Central memory CD8-positive, alpha-beta T cell (primary cell): Measurements from ENCODE around the gene SNRPB.

ENCODE experiments used
- ATAC-seq: fragments of 150-1000 bp; cut with Tn5 transposase; replicated peaks from 2 replicates; pipeline ENCODE4 v1.10.0; 2022; ENCODE audit warnings: mild to moderate bottlenecking, moderate FRiP score, moderate number of reproducible peaks; ENCODE audit not compliant: poor library complexity, severe bottlenecking; ENCODE audit errors: extremely low read depth
- DNase-seq, 2 donors: peaks; one replicate each; pipeline ENCODE4 v3.0.0; 2021; ENCODE audit warnings: low spot score in 2 of 2
- H3K27ac Mint-ChIP-seq: one replicate; pipeline ENCODE4 v1.8.0; 2022; ENCODE audit warnings: low read depth, mild to moderate bottlenecking, moderate library complexity, mixed read lengths
- H3K27me3 Mint-ChIP-seq: one replicate; pipeline ENCODE4 v1.8.0; 2022; ENCODE audit warnings: mixed read lengths
- H3K36me3 Mint-ChIP-seq: one replicate; pipeline ENCODE4 v1.8.0; 2022; ENCODE audit warnings: mild to moderate bottlenecking, moderate library complexity, mixed read lengths; ENCODE audit not compliant: insufficient read depth
- H3K4me1 Mint-ChIP-seq: one replicate; pipeline ENCODE4 v1.8.0; 2022; ENCODE audit warnings: mixed read lengths
- H3K4me3 Mint-ChIP-seq: one replicate; pipeline ENCODE4 v1.8.0; 2022; ENCODE audit warnings: mild to moderate bottlenecking, moderate library complexity, mixed read lengths
- H3K9me3 Mint-ChIP-seq: one replicate; pipeline ENCODE4 v1.8.0; 2022; ENCODE audit warnings: mixed read lengths

SNRPB gene

GRCh38 chr20:2465100-2465499 is 5.5 kb downstream of the SNRPB start:
- peaks cover 34% of the 10 kb centered on the region for H3K4me1 Mint-ChIP-seq
- H3K4me3 Mint-ChIP-seq: no peak overlapping the region
- no peak for ATAC-seq
- H3K27me3 Mint-ChIP-seq: no peaks in the 10 kb centered on the region
- no peaks in the 10 kb centered on the region for H3K9me3 Mint-ChIP-seq
- H3K27ac Mint-ChIP-seq: no peak overlapping the region
- peaks cover 79% of the 10 kb centered on the region for H3K36me3 Mint-ChIP-seq
- no peak for DNase-seq

- Mint-ChIP-seq H3K4me1 (peaks cover 22% of the 10 kb centered on the region), H3K36me3 (peaks cover 83% of the 10 kb centered on the region), H3K9me3 (no peaks in the 10 kb centered on the region), H3K4me3 (no peak overlapping the region), H3K27ac (no peak overlapping the region), H3K27me3 (no peaks in the 10 kb centered on the region)
- ATAC-seq (no peak), DNase-seq (no peak)
These were observed 6.8 kb downstream of the SNRPB start for GRCh38 chr20:2463616-2464365.

GRCh38 chr20:2462484-2462883 is 8.1 kb downstream of the SNRPB start:
- peaks cover 9% of the 10 kb centered on the region for H3K4me1 Mint-ChIP-seq
- H3K27me3 Mint-ChIP-seq: no peaks in the 10 kb centered on the region
- no peak for ATAC-seq
- H3K27ac Mint-ChIP-seq: no peak overlapping the region
- H3K9me3 Mint-ChIP-seq: no peaks in the 10 kb centered on the region
- H3K4me3 Mint-ChIP-seq: no peak overlapping the region
- H3K36me3 Mint-ChIP-seq: peaks cover 87% of the 10 kb centered on the region
- no peak for DNase-seq

- no peaks in the 10 kb centered on the region for H3K9me3 Mint-ChIP-seq
- no peak overlapping the region for H3K27ac Mint-ChIP-seq
- H3K36me3 Mint-ChIP-seq: peaks cover 81% of the 10 kb centered on the region
These were observed 9.7 kb downstream of the SNRPB start for GRCh38 chr20:2460752-2461424.

GRCh38 chr20:2459981-2460751 is 10.4 kb downstream of the SNRPB start:
- no peaks in the 10 kb centered on the region for H3K27me3 Mint-ChIP-seq
- H3K9me3 Mint-ChIP-seq: no peaks in the 10 kb centered on the region
- H3K27ac Mint-ChIP-seq: no peak overlapping the region
- H3K36me3 Mint-ChIP-seq: peaks cover 74% of the 10 kb centered on the region
- no peaks in the 10 kb centered on the region for H3K4me1 Mint-ChIP-seq
- H3K4me3 Mint-ChIP-seq: no peak overlapping the region
- ATAC-seq: no peak
- DNase-seq: no peak

More at GRCh38 chr20:2460752-2461424, 9.7 kb downstream of the SNRPB start:
- no peak for ATAC-seq
- Mint-ChIP-seq H3K4me1 (peaks cover 2% of the 10 kb centered on the region), H3K4me3 (no peak overlapping the region), H3K27me3 (no peaks in the 10 kb centered on the region)
- DNase-seq: no peak

- no peaks in the 10 kb centered on the region for H3K9me3 Mint-ChIP-seq
- H3K4me3 Mint-ChIP-seq: no peak overlapping the region
- H3K27me3 Mint-ChIP-seq: no peaks in the 10 kb centered on the region
- H3K36me3 Mint-ChIP-seq: peaks cover 62% of the 10 kb centered on the region
- DNase-seq (no peak), ATAC-seq (no peak)
- no peak overlapping the region for H3K27ac Mint-ChIP-seq
- no peaks in the 10 kb centered on the region for H3K4me1 Mint-ChIP-seq
These were observed 11.6 kb downstream of the SNRPB start for GRCh38 chr20:2458919-2459499.

- H3K27me3 Mint-ChIP-seq: no peaks in the 10 kb centered on the region
- peaks cover 32% of the 10 kb centered on the region for H3K36me3 Mint-ChIP-seq
- H3K9me3 Mint-ChIP-seq: no peaks in the 10 kb centered on the region
These were observed 14.7 kb downstream of the SNRPB start for GRCh38 chr20:2455771-2456497.

GRCh38 chr20:2453792-2454191 is 16.8 kb downstream of the SNRPB start:
- DNase-seq: no peak
- Mint-ChIP-seq H3K27ac (no peak overlapping the region), H3K4me1 (peaks cover 20% of the 10 kb centered on the region), H3K36me3 (peaks cover 16% of the 10 kb centered on the region), H3K4me3 (no peak overlapping the region), H3K9me3 (no peaks in the 10 kb centered on the region), H3K27me3 (no peaks in the 10 kb centered on the region)
- no peak for ATAC-seq

More at GRCh38 chr20:2455771-2456497, 14.7 kb downstream of the SNRPB start:
- Mint-ChIP-seq H3K27ac (peak overlapping the region; percentile 35), H3K4me1 (peaks cover 3% of the 10 kb centered on the region), H3K4me3 (no peak overlapping the region)
- ATAC-seq (no peak), DNase-seq (no peak)

- no peak for ATAC-seq
- H3K9me3 Mint-ChIP-seq: no peaks in the 10 kb centered on the region
- H3K4me3 Mint-ChIP-seq: no peak overlapping the region
- no peak overlapping the region for H3K27ac Mint-ChIP-seq
- peak; percentile 37 to 47 for DNase-seq
- peaks cover 20% of the 10 kb centered on the region for H3K4me1 Mint-ChIP-seq
- peaks cover 6% of the 10 kb centered on the region for H3K36me3 Mint-ChIP-seq
- H3K27me3 Mint-ChIP-seq: no peaks in the 10 kb centered on the region
These were observed 18.5 kb downstream of the SNRPB start for GRCh38 chr20:2451939-2452732.

- Mint-ChIP-seq H3K27ac (no peak overlapping the region), H3K9me3 (no peaks in the 10 kb centered on the region), H3K4me1 (peaks cover 20% of the 10 kb centered on the region), H3K36me3 (peaks cover 2% of the 10 kb centered on the region), H3K27me3 (no peaks in the 10 kb centered on the region), H3K4me3 (no peak overlapping the region)
- ATAC-seq (no peak), DNase-seq (no peak)
These were observed 19.2 kb downstream of the SNRPB start for GRCh38 chr20:2451422-2451821.

- Mint-ChIP-seq H3K27me3 (no peaks in the 10 kb centered on the region), H3K4me3 (no peak overlapping the region), H3K9me3 (no peaks in the 10 kb centered on the region), H3K27ac (no peak overlapping the region), H3K36me3 (peaks cover 2% of the 10 kb centered on the region), H3K4me1 (peaks cover 20% of the 10 kb centered on the region)
- DNase-seq (no peak), ATAC-seq (peak; percentile 52)
These were observed 21.2 kb downstream of the SNRPB start for GRCh38 chr20:2449386-2449785.
